HFF-Myc (cell line): ENCODE results near the gene ATP5PO.

Source experiments
- DNase-seq: peaks from one replicate; pipeline ENCODE4 v3.0.0-alpha.2; 2011; ENCODE audit warnings: low read depth; ENCODE audit errors: extremely low read depth
- H3K4me3 ChIP-seq: replicated peaks from 2 replicates; pipeline ENCODE4 v1.5.1; 2011; ENCODE audit warnings: low read depth, mild to moderate bottlenecking, control low read depth, low read length
- TF ChIP-seq, protein P1 (sequence below): IDR thresholded peaks from 2 replicates; pipeline ENCODE4 v1.5.1; 2012; ENCODE audit warnings: mild to moderate bottlenecking, low read depth, low read length, control low read depth; ENCODE audit errors: missing control alignments

The ATP5PO gene

DNA sequence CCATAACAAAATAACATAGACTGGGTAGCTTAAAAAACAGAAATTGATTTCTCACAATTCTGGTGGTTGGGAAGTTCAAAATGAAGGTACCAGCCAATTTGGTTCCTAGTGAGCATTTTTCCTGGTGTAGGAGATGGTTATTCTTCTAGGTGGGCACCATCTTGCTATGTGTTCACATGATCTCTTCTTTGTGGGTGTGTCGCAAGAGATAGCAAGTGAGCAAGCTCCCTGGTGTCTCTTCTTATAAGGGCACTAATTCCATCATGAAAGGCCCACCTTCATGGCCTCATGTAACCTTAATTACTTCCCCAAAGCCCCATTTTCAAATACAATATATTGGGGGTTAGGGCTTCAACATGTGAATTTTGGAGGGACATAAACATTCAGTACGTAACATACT, 38.8 kb upstream of the ATP5PO start:
- no peak overlapping the region for H3K4me3 ChIP-seq
- TF ChIP-seq, protein P1, sequence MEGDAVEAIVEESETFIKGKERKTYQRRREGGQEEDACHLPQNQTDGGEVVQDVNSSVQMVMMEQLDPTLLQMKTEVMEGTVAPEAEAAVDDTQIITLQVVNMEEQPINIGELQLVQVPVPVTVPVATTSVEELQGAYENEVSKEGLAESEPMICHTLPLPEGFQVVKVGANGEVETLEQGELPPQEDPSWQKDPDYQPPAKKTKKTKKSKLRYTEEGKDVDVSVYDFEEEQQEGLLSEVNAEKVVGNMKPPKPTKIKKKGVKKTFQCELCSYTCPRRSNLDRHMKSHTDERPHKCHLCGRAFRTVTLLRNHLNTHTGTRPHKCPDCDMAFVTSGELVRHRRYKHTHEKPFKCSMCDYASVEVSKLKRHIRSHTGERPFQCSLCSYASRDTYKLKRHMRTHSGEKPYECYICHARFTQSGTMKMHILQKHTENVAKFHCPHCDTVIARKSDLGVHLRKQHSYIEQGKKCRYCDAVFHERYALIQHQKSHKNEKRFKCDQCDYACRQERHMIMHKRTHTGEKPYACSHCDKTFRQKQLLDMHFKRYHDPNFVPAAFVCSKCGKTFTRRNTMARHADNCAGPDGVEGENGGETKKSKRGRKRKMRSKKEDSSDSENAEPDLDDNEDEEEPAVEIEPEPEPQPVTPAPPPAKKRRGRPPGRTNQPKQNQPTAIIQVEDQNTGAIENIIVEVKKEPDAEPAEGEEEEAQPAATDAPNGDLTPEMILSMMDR, result no peak
- DNase-seq, result no peak

DNA sequence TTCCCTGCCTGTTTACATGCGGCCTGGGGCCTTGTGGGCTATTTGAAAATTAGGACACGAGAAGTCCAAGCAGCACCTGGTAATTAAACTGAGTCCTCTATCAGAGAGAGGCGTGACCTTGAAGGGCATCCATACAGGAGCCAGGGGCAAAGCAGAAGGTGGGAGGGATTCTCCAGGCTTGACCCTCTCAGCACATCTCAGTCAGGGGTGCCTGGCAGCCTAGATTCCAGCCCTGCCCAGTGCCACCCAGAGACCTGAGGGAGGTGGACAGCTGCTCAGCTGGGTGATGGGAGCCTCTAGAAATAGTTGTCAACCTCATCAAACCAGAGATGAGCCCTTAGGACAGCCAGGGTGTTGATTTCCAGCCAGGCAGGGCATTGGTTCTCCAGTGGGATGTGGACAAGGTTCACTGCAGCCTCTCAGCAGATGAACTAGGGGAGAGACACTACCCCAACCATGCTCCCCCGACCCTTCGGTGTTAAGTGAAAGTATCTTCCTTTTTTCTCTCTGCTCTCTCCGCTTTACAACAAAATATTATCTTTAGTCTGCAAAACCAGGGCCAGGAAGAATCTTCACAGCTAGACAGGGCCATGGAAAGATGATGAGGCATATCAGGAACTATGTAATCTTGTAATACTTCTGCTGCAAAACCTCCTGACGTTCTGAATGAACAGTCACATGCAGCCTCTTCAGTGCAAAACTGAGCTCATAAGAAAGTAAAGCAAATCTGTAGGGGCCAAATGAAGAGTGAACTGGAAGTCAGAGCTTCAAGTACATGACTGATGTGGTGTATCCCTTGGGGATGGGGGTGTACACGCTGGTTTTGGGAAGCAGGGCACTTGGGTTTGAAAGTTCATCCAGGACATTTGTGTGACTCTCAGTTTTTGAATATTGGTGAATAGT, 35.9 kb upstream of the ATP5PO start:
- H3K4me3 ChIP-seq, result no peak overlapping the region
- DNase-seq, result no peak
- TF ChIP-seq, protein P1, result no peak

DNA sequence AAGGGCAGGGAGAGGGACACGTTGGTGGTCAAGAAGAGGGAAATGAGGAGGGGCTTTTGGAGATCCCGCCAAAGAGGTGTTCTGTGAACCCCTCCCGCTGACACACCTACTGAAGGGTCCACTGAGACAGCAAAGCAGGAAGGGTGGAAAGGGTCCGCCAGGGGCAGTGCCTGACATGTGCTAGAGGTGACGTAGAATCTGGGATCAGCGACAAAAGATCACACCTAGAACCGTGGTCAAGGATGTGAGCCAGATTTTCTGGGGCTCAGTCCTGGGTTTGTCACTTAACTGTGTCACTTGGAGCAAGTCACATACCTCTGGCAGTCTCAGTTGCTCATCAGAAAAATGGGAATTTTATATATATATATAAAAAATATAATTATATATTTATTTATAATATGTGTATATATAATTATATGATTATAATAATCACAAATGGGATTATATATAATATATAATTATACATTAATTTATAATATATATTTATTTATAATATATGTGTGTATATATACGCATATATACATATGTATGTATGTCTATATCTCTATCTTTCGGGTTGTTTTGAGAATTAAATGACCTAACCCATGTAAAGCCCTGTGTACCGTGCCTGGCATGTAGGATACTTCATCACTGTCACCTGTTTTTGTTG, 35.0 kb upstream of the ATP5PO start:
- TF ChIP-seq, protein P1, result no peak
- no peak for DNase-seq
- no peak overlapping the region for H3K4me3 ChIP-seq

DNA sequence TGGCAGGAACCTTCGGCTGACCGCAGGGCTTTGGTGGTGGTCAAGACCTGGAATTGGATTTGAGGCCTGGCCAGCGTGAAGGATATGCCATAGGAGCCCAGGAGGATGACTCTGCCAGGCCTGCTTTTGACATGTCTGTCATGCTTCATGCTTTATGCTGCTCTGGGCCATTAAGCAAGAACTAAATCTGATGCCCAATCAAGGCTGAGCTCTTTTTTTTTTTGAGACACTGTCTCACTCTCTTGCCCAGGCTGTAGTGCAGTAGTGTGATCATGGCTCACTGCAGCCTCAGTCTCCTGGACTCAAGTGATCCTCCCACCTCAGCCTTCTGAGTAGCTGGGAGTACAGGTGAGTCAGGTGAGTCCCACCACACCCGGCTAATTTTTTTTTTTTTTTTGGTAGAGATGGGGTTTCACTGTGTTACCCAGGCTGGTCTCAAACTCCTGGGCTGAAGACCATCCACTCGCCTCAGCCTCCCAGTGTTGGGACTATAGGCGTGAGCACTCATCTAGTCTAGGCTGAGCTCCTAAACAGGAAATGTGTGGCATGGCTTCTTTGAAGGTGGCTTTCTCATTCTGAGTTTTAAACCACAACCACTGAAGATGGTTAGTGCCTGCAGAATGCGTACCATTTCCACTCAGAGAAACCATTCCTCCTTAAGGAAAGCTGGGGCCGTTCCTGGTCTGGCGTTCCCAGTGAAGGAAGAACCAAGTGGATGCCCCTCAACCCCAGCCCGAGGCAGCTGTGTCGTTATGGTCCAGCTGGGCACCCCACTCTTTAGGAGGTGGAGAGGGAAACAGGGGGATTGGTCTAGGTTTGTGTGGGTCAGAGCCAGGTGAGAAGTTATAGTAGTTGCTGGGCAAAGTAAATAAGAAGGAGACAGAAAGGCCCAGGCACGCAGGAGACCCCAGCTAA, 34.2 kb upstream of the ATP5PO start:
- no peak overlapping the region for H3K4me3 ChIP-seq
- DNase-seq, result no peak
- TF ChIP-seq, protein P1, result no peak

DNA sequence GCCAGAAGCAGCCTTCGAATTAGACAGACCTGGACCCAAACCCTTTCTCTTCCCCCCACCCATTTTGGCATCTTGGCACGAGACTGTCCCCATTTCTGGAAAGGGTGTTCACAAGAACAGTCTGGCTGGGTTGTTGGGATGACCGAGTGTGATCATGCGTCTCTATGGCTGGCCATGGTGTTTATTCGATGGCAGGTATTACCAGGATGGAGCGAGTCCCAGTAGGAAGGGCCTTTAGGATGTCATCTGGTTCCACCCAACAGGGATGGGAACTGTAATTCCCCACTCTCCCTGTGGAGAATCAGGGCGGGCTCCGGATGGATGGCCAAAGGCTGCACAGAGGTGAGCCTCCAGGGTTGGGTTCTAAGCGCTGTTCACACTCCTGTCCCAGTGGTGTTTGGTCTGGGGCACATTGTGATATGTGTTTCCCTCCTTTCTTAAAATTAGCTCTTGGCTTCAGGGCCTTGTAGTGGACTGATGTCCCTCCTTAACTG, 33.4 kb upstream of the ATP5PO start:
- H3K4me3 ChIP-seq, result no peak overlapping the region
- TF ChIP-seq, protein P1, result no peak
- no peak for DNase-seq

DNA sequence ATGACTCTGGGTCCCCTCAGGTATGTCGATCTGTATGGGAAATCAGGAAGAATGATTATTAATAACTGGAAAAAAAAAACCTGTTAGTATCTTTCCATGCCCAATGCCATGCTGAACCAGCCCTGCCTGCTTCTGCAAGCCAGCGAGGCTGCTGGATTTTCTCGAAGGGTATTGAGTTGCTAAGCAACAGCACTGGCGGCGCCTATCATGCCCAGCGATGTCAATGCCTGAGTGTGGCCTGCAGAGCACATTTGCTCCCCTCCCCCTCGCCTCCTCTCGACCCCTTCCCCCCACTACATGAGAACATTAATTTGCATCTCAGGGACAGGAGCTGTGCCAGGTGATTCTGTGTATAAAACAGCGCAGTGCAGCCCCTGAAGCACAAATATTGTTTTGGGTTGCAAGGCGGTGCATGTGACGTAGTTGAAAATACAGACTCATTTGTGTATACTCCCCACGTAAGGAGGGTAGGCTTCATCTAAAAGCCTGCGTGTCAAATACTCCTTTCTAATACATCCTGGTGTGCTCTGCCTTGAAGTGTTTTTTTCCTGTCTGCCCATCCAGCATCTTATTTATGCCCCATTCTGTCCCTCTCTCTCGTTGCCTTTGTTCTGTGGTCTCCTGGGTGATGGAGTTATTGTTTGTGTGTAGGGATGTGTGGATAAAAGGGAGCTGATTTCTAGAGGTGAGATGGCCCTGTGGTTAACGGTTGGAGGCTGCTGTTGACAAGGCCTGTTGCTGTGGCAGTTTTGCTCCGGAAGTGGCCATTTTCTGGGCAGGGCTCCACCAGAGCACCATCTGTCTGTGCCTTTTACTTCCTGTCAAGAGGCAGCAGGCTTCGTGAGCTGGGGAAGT, 32.7 kb upstream of the ATP5PO start:
- H3K4me3 ChIP-seq, result peak overlapping the region; percentile 10; the same call in 1 of the 2 replicates
- peak; percentile 57 for DNase-seq
- TF ChIP-seq, protein P1, result no peak
